ENCODE data around the gene CGB3. TPM values are rescaled to one million over a fixed set of nuclear protein-coding genes. Genes with fewer than 3 reads are reported as not detected.

CGB3 gene
- total RNA-seq, 3 donors from 2014 or later = not detected

- ATAC-seq (no peak), DNase-seq (no peak)
- H3K36me3 Mint-ChIP-seq (ENCODE audit: insufficient read depth) = peaks cover 8% of the 10 kb centered on the region
Measured at GRCh38 chr19:49014870-49015255, 9.3 kb downstream of the CGB3 start.

GRCh38 chr19:49014123-49014869 is 9.8 kb downstream of the CGB3 start:
- Mint-ChIP-seq H3K27me3 (ENCODE audit: low read depth) (no peaks in the 10 kb centered on the region), H3K4me1 (ENCODE audit: low read depth) (peaks cover 9% of the 10 kb centered on the region), H3K4me3 (no peak overlapping the region), H3K9me3 (no peaks in the 10 kb centered on the region), H3K36me3 (ENCODE audit: insufficient read depth) (peaks cover 8% of the 10 kb centered on the region)
- ATAC-seq (no peak), DNase-seq (no peak)

More at GRCh38 chr19:49014870-49015255, 9.3 kb downstream of the CGB3 start:
- Mint-ChIP-seq H3K9me3 (no peaks in the 10 kb centered on the region), H3K4me3 (no peak overlapping the region), H3K27me3 (ENCODE audit: low read depth) (peaks cover 3% of the 10 kb centered on the region), H3K4me1 (ENCODE audit: low read depth) (peaks cover 10% of the 10 kb centered on the region)

DNA sequence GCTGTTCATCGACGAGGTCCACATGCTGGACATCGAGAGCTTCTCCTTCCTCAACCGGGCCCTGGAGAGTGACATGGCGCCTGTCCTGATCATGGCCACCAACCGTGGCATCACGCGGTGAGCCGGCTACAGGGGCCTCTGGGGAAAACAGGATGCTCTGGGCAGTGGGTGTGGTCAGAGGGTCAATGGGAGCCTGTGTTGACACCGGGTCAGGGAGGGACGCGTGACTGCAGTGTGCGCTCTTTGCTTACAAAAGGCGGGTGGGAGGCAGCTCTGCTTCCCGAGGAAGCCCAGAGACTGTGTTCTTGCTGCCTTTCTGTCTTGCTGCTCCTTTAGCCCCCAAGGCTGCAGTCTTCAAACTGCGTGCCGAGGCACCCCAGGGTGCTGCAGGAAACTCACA is 12.9 kb downstream of the CGB3 start:
- peaks cover 8% of the 10 kb centered on the region for H3K36me3 Mint-ChIP-seq (ENCODE audit: insufficient read depth)
- H3K4me1 Mint-ChIP-seq (ENCODE audit: low read depth) = no peaks in the 10 kb centered on the region
- H3K9me3 Mint-ChIP-seq = no peaks in the 10 kb centered on the region
- no peak for DNase-seq
- no peak overlapping the region for H3K4me3 Mint-ChIP-seq
- no peak for ATAC-seq
- no peaks in the 10 kb centered on the region for H3K27me3 Mint-ChIP-seq (ENCODE audit: low read depth)

DNA sequence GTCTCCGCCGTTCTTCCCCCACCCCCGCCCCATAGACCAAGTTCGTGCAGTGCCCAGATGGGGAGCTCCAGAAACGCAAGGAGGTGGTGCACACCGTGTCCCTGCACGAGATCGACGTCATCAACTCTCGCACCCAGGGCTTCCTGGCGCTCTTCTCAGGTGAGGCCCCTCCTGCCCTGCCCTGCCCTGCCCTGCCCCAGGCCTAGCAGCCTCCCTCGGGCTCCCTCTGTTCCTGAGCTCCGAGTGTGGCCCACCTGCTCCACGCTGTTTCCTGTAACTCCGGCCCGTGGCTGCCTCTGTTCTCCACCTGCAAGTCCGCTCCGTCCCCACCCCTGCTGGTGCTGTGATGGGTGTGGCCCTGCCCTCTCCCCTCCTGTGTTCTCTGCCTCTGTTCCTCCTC is 13.7 kb downstream of the CGB3 start:
- no peaks in the 10 kb centered on the region for H3K27me3 Mint-ChIP-seq (ENCODE audit: low read depth)

GRCh38 chr19:49009828-49010227 is 14.3 kb downstream of the CGB3 start:
- ATAC-seq (no peak), DNase-seq (no peak)
- no peak overlapping the region for H3K4me3 Mint-ChIP-seq
- no peaks in the 10 kb centered on the region for H3K4me1 Mint-ChIP-seq (ENCODE audit: low read depth)
- peaks cover 12% of the 10 kb centered on the region for H3K36me3 Mint-ChIP-seq (ENCODE audit: insufficient read depth)
- H3K27me3 Mint-ChIP-seq (ENCODE audit: low read depth) = no peaks in the 10 kb centered on the region
- H3K9me3 Mint-ChIP-seq = no peaks in the 10 kb centered on the region

More for the DNA sequence above, 13.7 kb downstream of the CGB3 start:
- Mint-ChIP-seq H3K4me3 (no peak overlapping the region), H3K4me1 (ENCODE audit: low read depth) (no peaks in the 10 kb centered on the region), H3K9me3 (no peaks in the 10 kb centered on the region), H3K36me3 (ENCODE audit: insufficient read depth) (peaks cover 7% of the 10 kb centered on the region)
- DNase-seq (no peak), ATAC-seq (no peak)

GRCh38 chr19:49006905-49007304 is 17.2 kb downstream of the CGB3 start:
- Mint-ChIP-seq H3K9me3 (no peaks in the 10 kb centered on the region), H3K4me3 (no peak overlapping the region), H3K27me3 (ENCODE audit: low read depth) (no peaks in the 10 kb centered on the region), H3K4me1 (ENCODE audit: low read depth) (no peaks in the 10 kb centered on the region), H3K36me3 (ENCODE audit: insufficient read depth) (peaks cover 14% of the 10 kb centered on the region)
- ATAC-seq (no peak), DNase-seq (no peak)

GRCh38 chr19:49004964-49005614 is 19.0 kb downstream of the CGB3 start:
- Mint-ChIP-seq H3K4me1 (ENCODE audit: low read depth) (no peaks in the 10 kb centered on the region), H3K27me3 (ENCODE audit: low read depth) (no peaks in the 10 kb centered on the region), H3K4me3 (no peak overlapping the region), H3K9me3 (no peaks in the 10 kb centered on the region), H3K36me3 (ENCODE audit: insufficient read depth) (peaks cover 14% of the 10 kb centered on the region)
- DNase-seq (no peak), ATAC-seq (no peak)

GRCh38 chr19:49004133-49004532 is 20.0 kb downstream of the CGB3 start:
- ATAC-seq (no peak), DNase-seq (no peak)
- Mint-ChIP-seq H3K36me3 (ENCODE audit: insufficient read depth) (peaks cover 20% of the 10 kb centered on the region), H3K4me1 (ENCODE audit: low read depth) (peaks cover 6% of the 10 kb centered on the region), H3K9me3 (no peaks in the 10 kb centered on the region), H3K4me3 (no peak overlapping the region), H3K27me3 (ENCODE audit: low read depth) (no peaks in the 10 kb centered on the region)

DNA sequence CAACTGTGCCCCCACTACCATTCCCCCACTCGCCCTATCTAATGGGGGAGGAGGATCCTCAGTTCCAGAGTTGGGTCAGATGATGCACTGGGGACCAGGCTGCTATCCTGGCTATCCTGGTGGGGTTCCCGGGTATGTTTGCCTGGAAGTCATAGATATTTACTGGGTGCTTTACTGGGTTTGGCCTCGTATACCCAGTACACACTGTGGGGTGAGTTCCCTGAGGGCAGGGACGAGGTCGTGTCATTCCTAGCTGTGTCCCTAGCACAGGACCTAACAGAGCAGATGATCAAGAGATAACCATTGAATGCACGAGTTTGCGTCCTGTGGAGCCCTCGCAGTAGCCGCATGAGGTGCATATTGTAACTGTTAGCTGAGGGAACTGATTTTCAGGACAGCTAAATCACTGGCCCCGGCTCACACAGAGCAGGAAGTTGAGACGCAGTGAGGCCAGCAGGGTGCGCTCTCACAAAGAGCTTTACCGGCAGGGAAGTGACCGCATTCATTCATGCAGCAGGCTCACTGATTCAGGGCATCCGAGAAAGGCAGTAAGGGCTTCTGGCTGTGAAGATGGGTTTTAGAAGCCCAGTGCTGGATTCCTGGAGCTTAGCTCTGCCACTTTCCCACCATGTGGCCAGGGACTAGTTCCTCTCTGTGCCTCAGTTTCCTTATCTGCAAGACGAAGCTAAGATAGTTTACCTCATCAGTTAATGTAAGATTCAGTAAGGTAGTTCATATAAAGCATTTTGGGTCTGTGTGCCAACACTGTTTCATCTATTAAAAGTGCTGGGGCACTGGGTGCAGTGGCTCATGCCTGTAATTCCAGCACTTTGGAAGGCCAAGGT is 24.4 kb downstream of the CGB3 start:
- H3K4me3 Mint-ChIP-seq = no peak overlapping the region
- DNase-seq (peak; percentile 65), ATAC-seq (peak; percentile 80 to 96)
- H3K36me3 Mint-ChIP-seq (ENCODE audit: insufficient read depth) = peaks cover 22% of the 10 kb centered on the region
- H3K27me3 Mint-ChIP-seq (ENCODE audit: low read depth) = no peaks in the 10 kb centered on the region
- H3K4me1 Mint-ChIP-seq (ENCODE audit: low read depth) = peaks cover 14% of the 10 kb centered on the region
- no peaks in the 10 kb centered on the region for H3K9me3 Mint-ChIP-seq

DNA sequence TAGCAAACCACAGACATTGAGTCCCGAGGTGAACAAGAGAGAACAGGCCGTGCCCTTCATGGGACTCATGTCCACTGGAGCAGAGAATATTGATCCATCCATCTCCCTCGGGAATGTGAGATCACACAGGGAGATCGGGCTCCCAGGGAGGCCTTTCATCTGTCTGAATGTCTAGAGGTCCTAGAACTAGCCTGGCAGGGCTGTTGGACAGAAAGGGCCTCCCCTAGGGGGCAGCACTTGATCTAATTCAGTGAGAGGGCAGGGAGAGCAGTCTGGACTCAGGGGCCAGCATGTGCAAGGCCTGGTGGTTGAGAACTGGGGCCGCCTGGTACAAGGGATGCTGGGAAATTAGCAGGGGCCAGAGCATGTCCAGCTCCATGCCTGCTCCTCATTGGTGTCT is 26.2 kb downstream of the CGB3 start:
- no peaks in the 10 kb centered on the region for H3K9me3 Mint-ChIP-seq
- H3K4me1 Mint-ChIP-seq (ENCODE audit: low read depth) = peaks cover 22% of the 10 kb centered on the region
- ATAC-seq (no peak), DNase-seq (peak; percentile 43)
- no peaks in the 10 kb centered on the region for H3K27me3 Mint-ChIP-seq (ENCODE audit: low read depth)
- H3K36me3 Mint-ChIP-seq (ENCODE audit: insufficient read depth) = peaks cover 21% of the 10 kb centered on the region
- H3K4me3 Mint-ChIP-seq = no peak overlapping the region

DNA sequence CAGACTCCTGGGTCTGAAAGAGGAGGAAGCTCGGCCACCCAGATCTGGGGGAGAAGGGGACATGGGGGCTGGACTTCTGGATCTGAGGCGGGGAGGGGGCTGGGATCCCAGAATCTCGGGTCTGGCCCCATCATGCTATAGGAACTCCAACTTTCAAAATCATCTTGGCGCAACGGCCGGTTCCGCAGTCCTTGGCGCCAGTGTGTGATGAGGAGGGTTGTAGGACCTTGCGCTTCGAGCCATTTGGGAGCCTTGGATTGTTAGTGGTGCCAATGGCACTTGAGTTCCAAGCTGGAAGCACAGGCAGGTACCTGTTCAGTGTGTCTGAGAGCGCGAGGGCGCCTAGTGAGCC is 30.1 kb downstream of the CGB3 start:
- Mint-ChIP-seq H3K27me3 (ENCODE audit: low read depth) (no peaks in the 10 kb centered on the region), H3K4me1 (ENCODE audit: low read depth) (peaks cover 33% of the 10 kb centered on the region), H3K9me3 (no peaks in the 10 kb centered on the region), H3K36me3 (ENCODE audit: insufficient read depth) (peaks cover 17% of the 10 kb centered on the region), H3K4me3 (peak overlapping the region; percentile 95)
- DNase-seq (no peak), ATAC-seq (no peak)

DNA sequence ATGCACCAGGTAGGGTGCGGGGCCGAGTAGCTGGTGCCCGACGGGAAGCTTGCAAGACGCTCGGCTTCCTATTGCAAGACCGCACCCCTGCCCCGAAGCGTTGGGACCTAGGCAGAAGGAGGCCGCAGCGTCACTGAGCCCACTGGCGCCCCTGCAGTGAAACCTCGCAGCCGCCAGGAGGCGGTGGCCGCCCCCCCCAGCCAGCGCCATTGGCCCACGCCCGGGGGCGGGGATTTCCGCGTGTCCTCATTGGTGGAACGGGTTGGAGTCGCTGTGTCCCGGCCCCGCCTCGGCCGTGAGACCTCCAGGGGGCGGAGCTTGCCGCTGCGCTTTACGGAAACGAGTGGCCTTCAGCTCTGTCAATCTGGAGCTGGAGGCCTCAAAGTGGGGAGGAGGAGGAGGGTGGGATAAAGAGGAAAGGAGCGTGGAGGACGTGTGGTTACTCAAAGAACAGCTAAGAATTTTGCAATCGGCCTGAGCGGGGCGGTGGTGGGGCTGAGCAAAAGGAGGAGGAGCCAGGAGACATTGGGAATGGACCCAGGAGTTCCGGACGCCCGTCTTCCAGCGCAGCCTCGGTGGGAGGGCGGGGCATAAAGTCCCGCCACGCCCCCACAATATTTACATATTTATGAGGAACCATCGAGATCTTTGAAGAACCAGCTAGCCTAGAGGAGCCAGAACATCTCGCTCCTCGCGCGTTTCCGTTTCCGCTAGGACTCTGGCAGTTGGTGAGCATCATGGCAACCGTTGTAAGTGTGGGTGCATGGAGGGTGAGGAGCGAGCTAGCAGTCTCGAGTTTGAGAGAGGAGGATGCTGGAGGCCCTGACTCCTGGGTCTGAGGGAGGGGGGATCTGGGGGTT is 30.7 kb downstream of the CGB3 start, which contains the start of the genes GYS1 and RUVBL2:
Gene GYS1, minus strand, starts transcription at position 135 of the 860 bp plus-strand sequence. CDS start 197 bp downstream, outside the sequence.
Gene RUVBL2, plus strand, starts transcription at position 713 of the 860 bp plus-strand sequence. Its CDS starts 25 bp downstream, at position 738.
- H3K4me1 Mint-ChIP-seq (ENCODE audit: low read depth) = peaks cover 33% of the 10 kb centered on the region
- peak within 1 kb of the TSS; percentile 95 for H3K4me3 Mint-ChIP-seq
- peaks cover 20% of the 10 kb centered on the region for H3K36me3 Mint-ChIP-seq (ENCODE audit: insufficient read depth)
- no peaks in the 10 kb centered on the region for H3K9me3 Mint-ChIP-seq
- DNase-seq (peak; percentile 99), ATAC-seq (peak; percentile 94 to 95)
- H3K27me3 Mint-ChIP-seq (ENCODE audit: low read depth) = no peaks in the 10 kb centered on the region

DNA sequence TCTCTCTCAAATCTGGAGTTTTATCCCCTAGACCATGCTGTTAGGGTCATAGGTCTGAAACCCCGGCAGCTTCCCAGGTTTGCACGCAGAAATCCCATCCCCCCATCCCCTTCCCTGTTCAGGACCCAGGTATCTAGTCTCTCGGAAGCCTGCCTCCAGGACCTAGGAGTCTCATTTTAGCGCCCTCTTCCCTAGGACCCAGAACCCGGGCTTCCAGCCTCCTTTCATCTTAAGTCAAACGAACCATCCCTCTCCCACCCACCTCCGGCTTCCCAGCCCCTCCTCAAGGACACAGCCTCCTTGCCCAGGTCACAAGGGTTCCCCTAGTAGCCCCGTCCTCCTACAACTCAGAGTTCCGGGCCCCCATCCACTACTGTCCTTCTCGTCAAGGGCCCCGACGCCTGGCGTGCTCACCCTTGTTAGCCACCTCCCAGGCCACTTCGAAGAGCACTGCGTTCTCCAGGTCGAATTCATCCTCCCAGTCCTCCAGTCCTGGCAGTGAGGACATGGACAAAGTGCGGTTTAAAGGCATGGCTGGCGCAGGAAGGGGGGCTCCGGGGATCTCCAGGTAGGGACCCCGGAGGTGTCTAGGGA is 31.5 kb downstream of the CGB3 start:
- Mint-ChIP-seq H3K4me1 (ENCODE audit: low read depth) (peaks cover 37% of the 10 kb centered on the region), H3K4me3 (peak overlapping the region; percentile 95), H3K9me3 (no peaks in the 10 kb centered on the region), H3K27me3 (ENCODE audit: low read depth) (no peaks in the 10 kb centered on the region), H3K36me3 (ENCODE audit: insufficient read depth) (peaks cover 22% of the 10 kb centered on the region)
- DNase-seq (no peak), ATAC-seq (no peak)

Data from activated T-cell treated with anti-CD3 and anti-CD28 coated beads, Interleukin-2, amount 50 U/mL, for 4 hours (primary cell).